ENCODE measurements around the gene ANKS1B.

ANKS1B gene

DNA sequence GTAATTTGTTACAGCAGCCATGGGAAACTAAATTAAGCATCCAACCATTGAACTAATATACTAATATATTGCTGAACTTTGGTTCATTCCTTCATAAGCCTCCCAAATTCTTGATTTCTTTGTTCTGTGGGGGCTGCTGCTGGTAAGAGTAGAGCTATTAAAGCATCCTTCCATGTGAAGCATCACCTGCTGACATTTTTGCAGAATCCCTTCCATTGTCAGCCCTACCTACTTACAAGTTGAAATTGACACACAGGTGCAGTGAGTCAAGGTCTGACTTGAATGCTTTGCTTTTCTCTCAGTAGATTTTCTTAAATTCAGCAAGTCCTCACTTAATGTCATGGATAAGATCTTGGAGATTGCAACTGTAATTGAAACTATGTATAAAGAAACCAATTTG is 865.3 kb downstream of the ANKS1B start:
- TF ChIP-seq, protein P1, sequence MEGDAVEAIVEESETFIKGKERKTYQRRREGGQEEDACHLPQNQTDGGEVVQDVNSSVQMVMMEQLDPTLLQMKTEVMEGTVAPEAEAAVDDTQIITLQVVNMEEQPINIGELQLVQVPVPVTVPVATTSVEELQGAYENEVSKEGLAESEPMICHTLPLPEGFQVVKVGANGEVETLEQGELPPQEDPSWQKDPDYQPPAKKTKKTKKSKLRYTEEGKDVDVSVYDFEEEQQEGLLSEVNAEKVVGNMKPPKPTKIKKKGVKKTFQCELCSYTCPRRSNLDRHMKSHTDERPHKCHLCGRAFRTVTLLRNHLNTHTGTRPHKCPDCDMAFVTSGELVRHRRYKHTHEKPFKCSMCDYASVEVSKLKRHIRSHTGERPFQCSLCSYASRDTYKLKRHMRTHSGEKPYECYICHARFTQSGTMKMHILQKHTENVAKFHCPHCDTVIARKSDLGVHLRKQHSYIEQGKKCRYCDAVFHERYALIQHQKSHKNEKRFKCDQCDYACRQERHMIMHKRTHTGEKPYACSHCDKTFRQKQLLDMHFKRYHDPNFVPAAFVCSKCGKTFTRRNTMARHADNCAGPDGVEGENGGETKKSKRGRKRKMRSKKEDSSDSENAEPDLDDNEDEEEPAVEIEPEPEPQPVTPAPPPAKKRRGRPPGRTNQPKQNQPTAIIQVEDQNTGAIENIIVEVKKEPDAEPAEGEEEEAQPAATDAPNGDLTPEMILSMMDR (IDR thresholded peaks at IDR 0.05; ENCODE audit: control extremely low read depth, extremely low read depth, low read depth, missing control alignments) = no peak
- CTCF ChIA-PET = interaction anchor here (1.3 kb wide), 1 partner anchor 27 kb away, joined by 4 read pairs; no protein-coding TSS in a partner anchor
- POLR2A ChIA-PET = no interaction called here
- DNase-seq (ENCODE audit: extremely low spot score) = no peak

DNA sequence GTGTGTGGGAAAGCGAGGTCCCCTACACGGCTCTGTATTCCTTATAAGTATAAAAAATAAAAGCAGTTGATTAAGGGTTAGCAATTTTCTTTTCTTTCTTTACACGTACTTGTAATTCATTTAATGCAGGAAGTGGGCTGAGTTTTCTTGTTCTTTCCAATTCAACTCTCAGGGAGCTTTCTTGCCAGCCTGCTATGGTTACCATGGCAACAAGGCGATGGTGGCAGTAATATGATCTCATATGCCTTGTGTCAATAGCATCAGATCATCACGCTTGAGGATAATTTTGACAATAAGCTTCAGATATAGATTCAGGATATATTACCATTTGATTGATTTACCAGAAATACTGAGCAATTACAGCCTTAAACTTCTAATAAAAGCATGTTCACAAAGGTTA is 873.1 kb downstream of the ANKS1B start:
- no peak for DNase-seq (ENCODE audit: extremely low spot score)
- TF ChIP-seq, protein P1 (IDR thresholded peaks at IDR 0.05; ENCODE audit: control extremely low read depth, extremely low read depth, low read depth, missing control alignments) = no peak
- POLR2A ChIA-PET = no interaction called here
- CTCF ChIA-PET = no interaction called here

DNA sequence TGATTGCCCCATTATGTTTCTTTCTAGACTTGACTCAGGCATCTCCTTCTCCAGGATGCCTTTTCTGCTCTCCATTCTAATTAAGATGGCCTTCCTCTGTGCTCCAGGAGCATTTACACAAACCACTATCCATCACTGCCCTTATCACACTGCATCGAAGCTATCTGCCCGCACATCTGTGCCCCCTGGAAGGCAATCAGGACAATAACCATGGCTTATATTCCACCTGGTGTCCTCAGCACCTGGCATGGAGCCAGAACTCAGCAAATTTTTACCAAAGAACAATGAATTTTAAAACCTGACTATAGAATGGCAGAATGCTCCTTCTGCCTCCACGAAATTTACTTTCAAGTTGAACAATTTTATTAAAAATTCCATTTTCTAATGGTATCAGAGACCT is 873.9 kb downstream of the ANKS1B start:
- no peak for DNase-seq (ENCODE audit: extremely low spot score)
- ChIA-PET CTCF (interaction anchor here (1.7 kb wide), 1 partner anchor 67 kb away, joined by 4 read pairs; no protein-coding TSS in a partner anchor), POLR2A (no interaction called here)
- TF ChIP-seq, protein P1 (IDR thresholded peaks at IDR 0.05; ENCODE audit: control extremely low read depth, extremely low read depth, low read depth, missing control alignments) = no peak

DNA sequence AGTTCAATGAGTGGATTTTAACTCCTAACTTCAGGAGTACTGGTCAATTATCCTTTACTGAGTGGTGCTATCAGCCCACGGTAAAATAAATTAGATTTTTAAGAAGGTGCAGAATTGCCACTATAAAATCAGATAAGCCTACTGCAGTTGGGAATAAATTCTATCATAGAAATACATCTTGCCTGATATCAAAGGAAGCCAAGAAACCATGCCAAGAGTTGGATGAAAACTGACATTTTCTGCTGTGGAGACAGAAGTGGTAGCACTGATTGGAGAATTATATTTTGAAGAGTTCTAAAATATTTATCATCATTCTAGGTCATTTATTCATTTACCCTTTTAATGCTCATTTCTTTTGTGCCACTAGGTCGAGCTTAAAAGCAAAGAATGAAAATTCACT is 874.5 kb downstream of the ANKS1B start:
- ChIA-PET CTCF (interaction anchor here (1.6 to 2.2 kb wide), 3 partner anchors 8 to 67 kb away, joined by 4 to 6 read pairs (median 5); no protein-coding TSS in a partner anchor), POLR2A (no interaction called here)
- DNase-seq (ENCODE audit: extremely low spot score) = no peak
- TF ChIP-seq, protein P1 (IDR thresholded peaks at IDR 0.05; ENCODE audit: control extremely low read depth, extremely low read depth, low read depth, missing control alignments) = no peak

DNA sequence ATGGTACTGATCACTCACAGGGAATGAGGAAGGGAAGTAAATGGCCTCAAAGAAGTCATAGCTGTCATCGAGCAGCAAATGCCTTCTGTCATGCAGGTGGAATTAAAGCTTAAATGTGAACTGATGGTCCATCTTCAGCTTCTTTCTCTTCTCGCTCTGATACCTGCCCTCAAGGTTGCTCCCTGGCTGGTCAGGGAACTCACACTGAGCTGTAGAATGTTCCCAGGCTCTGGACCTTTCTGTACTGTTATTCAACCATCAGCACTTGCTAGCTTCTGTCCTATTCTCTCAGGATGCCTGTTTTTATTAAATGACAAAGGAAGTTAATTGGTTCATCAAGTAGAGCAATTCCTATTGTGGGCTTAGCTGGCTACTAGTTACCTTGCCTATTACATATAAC is 875.8 kb downstream of the ANKS1B start:
- ChIA-PET CTCF (interaction anchor here (0.9 to 2.2 kb wide), 5 partner anchors 9 to 110 kb away, joined by 3 to 6 read pairs (median 4); no protein-coding TSS in a partner anchor), POLR2A (no interaction called here)
- TF ChIP-seq, protein P1 (IDR thresholded peaks at IDR 0.05; ENCODE audit: control extremely low read depth, extremely low read depth, low read depth, missing control alignments) = no peak
- DNase-seq (ENCODE audit: extremely low spot score) = no peak

DNA sequence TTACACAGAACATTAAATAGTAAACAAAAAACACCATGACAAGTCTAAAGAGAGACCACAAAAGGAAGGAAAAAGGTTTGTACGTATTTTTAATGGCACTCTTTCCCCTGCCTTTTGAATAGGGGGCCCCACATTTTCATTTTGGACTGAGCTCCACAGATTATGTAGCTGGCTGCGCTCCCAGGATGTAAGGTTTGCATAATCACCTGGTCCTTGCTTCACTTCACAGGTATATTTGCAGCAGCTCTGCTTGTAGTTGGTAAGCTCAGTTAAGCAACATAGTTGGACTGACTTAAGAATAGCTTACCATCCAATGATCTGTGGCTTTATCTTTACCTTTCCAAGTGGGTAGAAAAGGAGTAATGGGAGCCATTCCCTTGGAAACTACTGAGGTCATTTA is 885.0 kb downstream of the ANKS1B start:
- TF ChIP-seq, protein P1 (IDR thresholded peaks at IDR 0.05; ENCODE audit: control extremely low read depth, extremely low read depth, low read depth, missing control alignments) = no peak
- no peak for DNase-seq (ENCODE audit: extremely low spot score)
- POLR2A ChIA-PET = no interaction called here
- CTCF ChIA-PET = interaction anchor here (1.2 to 1.3 kb wide), 2 partner anchors 10 kb away, joined by 4 to 5 read pairs; no protein-coding TSS in a partner anchor

All from GM10248 (cell line).